ENCODE measurements around the gene URM1. TPM values are rescaled to one million over a fixed set of nuclear protein-coding genes. Genes with fewer than 3 reads are reported as not detected.

URM1 gene
- total RNA-seq, 2 donors from 2014 or later: 83.6 to 89.4 TPM

GRCh38 chr9:128361986-128362646 lies 9.1 kb upstream of the URM1 start:
- DNase-seq (ENCODE audit: low spot score) (peak; percentile 75), ATAC-seq (peak; percentile 80 to 89)
- peaks cover 0 to 4% of the 10 kb centered on the region in 2 donors for H3K27me3 Mint-ChIP-seq
- H3K36me3 Mint-ChIP-seq: no peaks in the 10 kb centered on the region
- no peaks in the 10 kb centered on the region for H3K9me3 Mint-ChIP-seq
- H3K4me1 Mint-ChIP-seq (ENCODE audit: low read depth in 2 of 2): peaks cover 0 to 11% of the 10 kb centered on the region in 2 donors
- H3K4me3 Mint-ChIP-seq: peak overlapping the region; percentile 62
- peak overlapping the region in 1 of 2 donors; percentile 49 for H3K27ac Mint-ChIP-seq

GRCh38 chr9:128362774-128363173 lies 8.4 kb upstream of the URM1 start:
- Mint-ChIP-seq H3K27me3 (peaks cover 0 to 4% of the 10 kb centered on the region in 2 donors), H3K4me3 (no peak overlapping the region), H3K27ac (no peak overlapping the region), H3K9me3 (no peaks in the 10 kb centered on the region), H3K36me3 (no peaks in the 10 kb centered on the region), H3K4me1 (ENCODE audit: low read depth in 2 of 2) (peaks cover 0 to 11% of the 10 kb centered on the region in 2 donors)
- no peak for ATAC-seq
- DNase-seq (ENCODE audit: low spot score): no peak

DNA sequence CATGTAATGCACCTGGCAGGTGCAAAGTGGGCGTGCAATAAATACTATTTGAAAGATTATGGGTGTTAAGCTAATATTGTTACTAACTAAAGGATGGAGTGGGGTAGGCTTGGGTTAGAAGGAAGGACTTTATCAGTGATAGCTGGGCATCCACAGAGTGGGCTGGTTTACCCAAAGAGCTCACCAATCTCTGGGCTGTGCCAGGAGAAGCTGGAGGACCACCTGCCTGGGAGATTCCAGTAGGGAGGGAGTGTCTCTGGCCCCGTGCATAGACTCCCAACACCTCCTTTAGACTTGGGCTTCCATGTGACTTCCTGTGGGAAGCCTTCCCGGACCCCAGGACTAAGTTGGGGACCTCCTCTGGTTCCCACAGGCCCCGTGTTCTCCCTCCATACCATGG lies 5.6 kb upstream of the URM1 start:
- Mint-ChIP-seq H3K36me3 (no peaks in the 10 kb centered on the region), H3K4me1 (ENCODE audit: low read depth in 2 of 2) (peaks cover 6 to 16% of the 10 kb centered on the region in 2 donors), H3K9me3 (no peaks in the 10 kb centered on the region), H3K4me3 (no peak overlapping the region), H3K27ac (no peak overlapping the region), H3K27me3 (peaks cover 0 to 4% of the 10 kb centered on the region in 2 donors)
- DNase-seq (ENCODE audit: low spot score) (no peak), ATAC-seq (no peak)

GRCh38 chr9:128369024-128369706 lies 2.0 kb upstream of the URM1 start:
- Mint-ChIP-seq H3K4me3 (no peak overlapping the region), H3K9me3 (no peaks in the 10 kb centered on the region), H3K27ac (no peak overlapping the region), H3K36me3 (peaks cover 6% of the 10 kb centered on the region), H3K27me3 (peaks cover 0 to 4% of the 10 kb centered on the region in 2 donors), H3K4me1 (ENCODE audit: low read depth in 2 of 2) (peaks cover 29 to 30% of the 10 kb centered on the region in 2 donors)
- no peak for ATAC-seq
- DNase-seq (ENCODE audit: low spot score): no peak

- Mint-ChIP-seq H3K27me3 (peaks cover 0 to 2% of the 10 kb centered on the region in 2 donors), H3K27ac (peak overlapping the region; percentile 68 to 99), H3K4me3 (peak overlapping the region; percentile 93), H3K9me3 (no peaks in the 10 kb centered on the region), H3K36me3 (peaks cover 6% of the 10 kb centered on the region), H3K4me1 (ENCODE audit: low read depth in 2 of 2) (peaks cover 29 to 30% of the 10 kb centered on the region in 2 donors)
- ATAC-seq (no peak), DNase-seq (ENCODE audit: low spot score) (no peak)
These were observed 815 bp upstream of the URM1 start for GRCh38 chr9:128370367-128370751.

GRCh38 chr9:128371630-128372117 lies 500 bp downstream of the URM1 start:
- Mint-ChIP-seq H3K4me3 (peak overlapping the region; percentile 93), H3K27ac (peak overlapping the region; percentile 68 to 99), H3K36me3 (peaks cover 6% of the 10 kb centered on the region), H3K27me3 (no peaks in the 10 kb centered on the region), H3K4me1 (ENCODE audit: low read depth in 2 of 2) (peaks cover 29 to 30% of the 10 kb centered on the region in 2 donors), H3K9me3 (no peaks in the 10 kb centered on the region)
- no peak for DNase-seq (ENCODE audit: low spot score)
- ATAC-seq: no peak

GRCh38 chr9:128372188-128372641 lies 1.0 kb downstream of the URM1 start:
- no peaks in the 10 kb centered on the region for H3K9me3 Mint-ChIP-seq
- H3K27me3 Mint-ChIP-seq: no peaks in the 10 kb centered on the region
- DNase-seq (ENCODE audit: low spot score) (no peak), ATAC-seq (no peak)
- H3K4me1 Mint-ChIP-seq (ENCODE audit: low read depth in 2 of 2): peaks cover 29 to 30% of the 10 kb centered on the region in 2 donors
- peaks cover 6% of the 10 kb centered on the region for H3K36me3 Mint-ChIP-seq
- H3K4me3 Mint-ChIP-seq: peak overlapping the region; percentile 93
- H3K27ac Mint-ChIP-seq: peak overlapping the region; percentile 68 to 99

DNA sequence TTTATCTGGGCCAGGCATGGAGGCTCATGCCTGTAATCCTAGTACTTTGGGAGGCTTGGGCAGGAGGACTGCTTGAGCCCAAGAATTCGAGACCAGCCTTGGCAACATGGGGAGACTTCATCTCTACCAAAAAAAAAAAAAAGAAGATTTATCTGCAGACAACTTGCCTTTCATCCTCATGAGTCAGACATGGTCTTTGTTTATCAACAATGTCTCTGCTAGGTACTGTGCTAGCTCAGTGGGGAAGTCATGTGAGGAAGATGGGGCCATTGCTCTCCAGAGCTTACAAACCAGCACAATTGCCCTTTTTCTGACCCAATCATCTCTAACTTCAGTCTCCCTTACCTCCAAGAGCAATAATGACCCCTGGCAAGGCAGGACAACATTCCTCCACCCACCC lies 1.6 kb downstream of the URM1 start:
- Mint-ChIP-seq H3K36me3 (peaks cover 6% of the 10 kb centered on the region), H3K27me3 (no peaks in the 10 kb centered on the region), H3K4me3 (peak overlapping the region; percentile 93), H3K9me3 (no peaks in the 10 kb centered on the region), H3K4me1 (ENCODE audit: low read depth in 2 of 2) (peaks cover 29 to 30% of the 10 kb centered on the region in 2 donors), H3K27ac (peak overlapping the region; percentile 68 to 99)
- DNase-seq (ENCODE audit: low spot score) (no peak), ATAC-seq (no peak)

DNA sequence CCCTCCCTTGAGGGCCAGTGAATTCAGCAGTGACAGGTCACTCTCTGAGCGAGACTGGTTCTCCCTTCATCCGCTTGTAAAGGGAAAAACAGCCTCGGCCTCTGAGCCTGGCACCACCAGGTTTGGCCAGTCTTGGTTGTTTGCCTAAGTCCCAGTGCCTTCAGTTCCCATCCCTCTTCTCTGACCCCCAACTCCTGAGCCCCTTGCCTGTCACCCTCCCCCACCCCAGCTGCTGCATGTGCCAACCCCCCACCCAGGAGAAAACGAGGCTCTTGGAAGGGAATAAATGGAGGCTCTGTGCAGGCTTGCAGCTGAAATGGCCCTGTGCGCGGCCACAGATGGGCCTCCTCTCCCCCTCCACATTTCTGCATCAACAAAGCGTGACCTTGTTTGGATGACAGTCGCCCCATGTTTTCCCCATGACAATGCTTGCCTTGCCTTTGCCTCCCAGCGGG lies 3.1 kb downstream of the URM1 start:
- DNase-seq (ENCODE audit: low spot score) (no peak), ATAC-seq (no peak)
- no peaks in the 10 kb centered on the region for H3K27me3 Mint-ChIP-seq
- H3K9me3 Mint-ChIP-seq: no peaks in the 10 kb centered on the region
- H3K27ac Mint-ChIP-seq: no peak overlapping the region
- peaks cover 6% of the 10 kb centered on the region for H3K36me3 Mint-ChIP-seq
- H3K4me1 Mint-ChIP-seq (ENCODE audit: low read depth in 2 of 2): peaks cover 29 to 30% of the 10 kb centered on the region in 2 donors
- H3K4me3 Mint-ChIP-seq: no peak overlapping the region

GRCh38 chr9:128375865-128376264 lies 4.7 kb downstream of the URM1 start:
- ATAC-seq (no peak), DNase-seq (ENCODE audit: low spot score) (no peak)
- no peak overlapping the region for H3K27ac Mint-ChIP-seq
- H3K4me3 Mint-ChIP-seq: no peak overlapping the region
- no peaks in the 10 kb centered on the region for H3K27me3 Mint-ChIP-seq
- H3K36me3 Mint-ChIP-seq: peaks cover 6% of the 10 kb centered on the region
- H3K4me1 Mint-ChIP-seq (ENCODE audit: low read depth in 2 of 2): peaks cover 21 to 22% of the 10 kb centered on the region in 2 donors
- no peaks in the 10 kb centered on the region for H3K9me3 Mint-ChIP-seq

- peaks cover 0 to 7% of the 10 kb centered on the region in 2 donors for H3K4me1 Mint-ChIP-seq (ENCODE audit: low read depth in 2 of 2)
- no peak overlapping the region for H3K4me3 Mint-ChIP-seq
- H3K27me3 Mint-ChIP-seq: no peaks in the 10 kb centered on the region
- H3K36me3 Mint-ChIP-seq: no peaks in the 10 kb centered on the region
- no peak overlapping the region for H3K27ac Mint-ChIP-seq
- H3K9me3 Mint-ChIP-seq: no peaks in the 10 kb centered on the region
- DNase-seq (ENCODE audit: low spot score): no peak
- ATAC-seq: no peak
These were observed 11.1 kb downstream of the URM1 start for GRCh38 chr9:128382261-128382660.

DNA sequence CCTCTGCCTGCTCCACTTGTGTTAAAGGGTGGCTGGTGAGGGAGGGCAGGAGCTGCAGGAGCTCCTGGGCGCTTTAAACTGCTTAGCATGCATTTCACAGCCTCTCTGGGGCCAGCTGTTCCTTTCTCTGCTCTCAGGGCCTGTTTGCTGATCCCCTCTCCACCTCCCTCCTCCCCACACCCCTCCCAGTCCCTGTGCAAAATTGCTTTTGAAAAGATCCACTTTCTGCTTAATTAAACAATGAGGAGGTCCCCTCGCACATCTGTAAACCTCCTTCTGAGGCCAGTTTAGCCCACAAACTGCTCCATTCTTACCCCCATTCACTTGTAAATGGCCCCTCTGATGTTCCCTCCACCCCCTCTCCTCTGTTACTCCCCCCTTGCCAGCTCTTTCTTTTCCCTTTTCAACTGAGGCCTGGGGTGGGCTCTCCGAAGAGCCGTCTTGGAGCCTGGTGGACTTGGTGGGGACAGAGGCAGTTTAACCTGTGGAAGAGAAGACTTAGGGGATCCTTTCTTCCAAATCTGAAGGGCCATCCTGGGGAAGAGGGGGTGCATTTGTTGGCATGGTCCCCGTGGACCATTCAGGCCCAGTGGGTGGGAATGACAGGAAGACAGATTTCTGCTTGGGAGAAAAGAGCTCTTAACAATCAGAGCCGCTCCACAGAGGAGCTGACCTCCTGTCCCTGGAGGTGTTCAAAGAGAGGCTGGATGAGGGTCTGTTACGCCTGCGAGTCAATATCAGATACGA lies 12.0 kb downstream of the URM1 start:
- ATAC-seq (no peak), DNase-seq (ENCODE audit: low spot score) (no peak)
- no peaks in the 10 kb centered on the region for H3K27me3 Mint-ChIP-seq
- H3K4me3 Mint-ChIP-seq: no peak overlapping the region
- H3K27ac Mint-ChIP-seq: no peak overlapping the region
- H3K36me3 Mint-ChIP-seq: no peaks in the 10 kb centered on the region
- no peaks in the 10 kb centered on the region for H3K9me3 Mint-ChIP-seq
- H3K4me1 Mint-ChIP-seq (ENCODE audit: low read depth in 2 of 2): peaks cover 0 to 7% of the 10 kb centered on the region in 2 donors

DNA sequence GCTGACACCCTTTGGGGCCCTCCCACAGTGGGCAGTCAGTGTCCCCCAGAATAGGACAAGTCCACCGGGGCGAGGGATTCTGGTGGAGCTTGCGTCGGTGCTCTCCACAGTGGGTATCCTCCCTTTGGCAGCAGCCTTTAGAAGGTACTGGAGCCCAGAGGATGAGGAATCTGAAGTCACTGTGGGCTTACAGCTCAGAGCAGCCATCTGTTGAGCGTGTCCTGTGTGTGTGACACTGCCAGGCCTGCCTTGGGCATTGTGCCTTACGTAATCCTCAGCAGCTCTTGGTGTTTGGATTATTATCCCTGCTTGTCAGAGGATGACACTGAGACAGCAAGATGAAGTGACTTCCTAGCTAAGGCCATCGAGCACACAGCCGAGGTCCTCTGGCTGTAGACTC lies 12.6 kb downstream of the URM1 start:
- peaks cover 0 to 7% of the 10 kb centered on the region in 2 donors for H3K4me1 Mint-ChIP-seq (ENCODE audit: low read depth in 2 of 2)
- DNase-seq (ENCODE audit: low spot score) (no peak), ATAC-seq (no peak)
- H3K36me3 Mint-ChIP-seq: no peaks in the 10 kb centered on the region
- no peak overlapping the region for H3K27ac Mint-ChIP-seq
- H3K9me3 Mint-ChIP-seq: no peaks in the 10 kb centered on the region
- H3K27me3 Mint-ChIP-seq: no peaks in the 10 kb centered on the region
- H3K4me3 Mint-ChIP-seq: no peak overlapping the region
